ENCODE data around the gene SLC19A1.

SLC19A1 gene

GRCh38 chr21:45513741-45514310, 28.4 kb downstream of the SLC19A1 start:
- Histone ChIP-seq H3K36me3 (ENCODE audit: insufficient read depth, low read length) (peaks cover 10% of the 10 kb centered on the region), H3K27ac (ENCODE audit: low read depth, low read length) (no peak overlapping the region)

GRCh38 chr21:45513003-45513717, 29.1 kb downstream of the SLC19A1 start:
- Histone ChIP-seq H2AFZ (ENCODE audit: low read length, unreplicated experiment) (no peak overlapping the region), H3K4me1 (ENCODE audit: control insufficient read depth, insufficient read depth, low read length, unreplicated experiment) (no peaks in the 10 kb centered on the region), H3K27ac (ENCODE audit: low read depth, low read length) (no peak overlapping the region), H3K36me3 (ENCODE audit: insufficient read depth, low read length) (peaks cover 3% of the 10 kb centered on the region), H3K27me3 (ENCODE audit: insufficient read depth, low read length) (no peaks in the 10 kb centered on the region), H3K4me3 (ENCODE audit: low read depth, low read length) (no peak overlapping the region), H3K79me2 (ENCODE audit: control insufficient read depth, insufficient read depth, low read length, unreplicated experiment) (no peaks in the 10 kb centered on the region)

More at GRCh38 chr21:45513741-45514310, 28.4 kb downstream of the SLC19A1 start:
- no peaks in the 10 kb centered on the region for H3K4me1 ChIP-seq (ENCODE audit: control insufficient read depth, insufficient read depth, low read length, unreplicated experiment)
- H3K4me3 ChIP-seq (ENCODE audit: low read depth, low read length), result no peak overlapping the region
- H3K27me3 ChIP-seq (ENCODE audit: insufficient read depth, low read length), result no peaks in the 10 kb centered on the region
- no peaks in the 10 kb centered on the region for H3K79me2 ChIP-seq (ENCODE audit: control insufficient read depth, insufficient read depth, low read length, unreplicated experiment)
- H2AFZ ChIP-seq (ENCODE audit: low read length, unreplicated experiment), result no peak overlapping the region

GRCh38 chr21:45512626-45513002, 29.6 kb downstream of the SLC19A1 start:
- no peak overlapping the region for H2AFZ ChIP-seq (ENCODE audit: low read length, unreplicated experiment)
- no peaks in the 10 kb centered on the region for H3K27me3 ChIP-seq (ENCODE audit: insufficient read depth, low read length)
- H3K79me2 ChIP-seq (ENCODE audit: control insufficient read depth, insufficient read depth, low read length, unreplicated experiment), result no peaks in the 10 kb centered on the region
- no peak overlapping the region for H3K27ac ChIP-seq (ENCODE audit: low read depth, low read length)
- H3K4me1 ChIP-seq (ENCODE audit: control insufficient read depth, insufficient read depth, low read length, unreplicated experiment), result no peaks in the 10 kb centered on the region
- H3K36me3 ChIP-seq (ENCODE audit: insufficient read depth, low read length), result no peaks in the 10 kb centered on the region
- H3K4me3 ChIP-seq (ENCODE audit: low read depth, low read length), result no peak overlapping the region

GRCh38 chr21:45511661-45512431, 30.4 kb downstream of the SLC19A1 start:
- no peak overlapping the region for H3K4me3 ChIP-seq (ENCODE audit: low read depth, low read length)
- H3K36me3 ChIP-seq (ENCODE audit: insufficient read depth, low read length), result no peaks in the 10 kb centered on the region
- no peaks in the 10 kb centered on the region for H3K27me3 ChIP-seq (ENCODE audit: insufficient read depth, low read length)
- no peak overlapping the region for H2AFZ ChIP-seq (ENCODE audit: low read length, unreplicated experiment)
- H3K79me2 ChIP-seq (ENCODE audit: control insufficient read depth, insufficient read depth, low read length, unreplicated experiment), result no peaks in the 10 kb centered on the region
- H3K4me1 ChIP-seq (ENCODE audit: control insufficient read depth, insufficient read depth, low read length, unreplicated experiment), result no peaks in the 10 kb centered on the region
- no peak overlapping the region for H3K27ac ChIP-seq (ENCODE audit: low read depth, low read length)

GRCh38 chr21:45511007-45511406, 31.2 kb downstream of the SLC19A1 start:
- Histone ChIP-seq H3K4me1 (ENCODE audit: control insufficient read depth, insufficient read depth, low read length, unreplicated experiment) (no peaks in the 10 kb centered on the region), H2AFZ (ENCODE audit: low read length, unreplicated experiment) (no peak overlapping the region), H3K27ac (ENCODE audit: low read depth, low read length) (no peak overlapping the region), H3K4me3 (ENCODE audit: low read depth, low read length) (no peak overlapping the region), H3K79me2 (ENCODE audit: control insufficient read depth, insufficient read depth, low read length, unreplicated experiment) (no peaks in the 10 kb centered on the region), H3K36me3 (ENCODE audit: insufficient read depth, low read length) (no peaks in the 10 kb centered on the region), H3K27me3 (ENCODE audit: insufficient read depth, low read length) (no peaks in the 10 kb centered on the region)

- H3K27ac ChIP-seq (ENCODE audit: low read depth, low read length), result no peak overlapping the region
- H2AFZ ChIP-seq (ENCODE audit: low read length, unreplicated experiment), result no peak overlapping the region
- no peaks in the 10 kb centered on the region for H3K4me1 ChIP-seq (ENCODE audit: control insufficient read depth, insufficient read depth, low read length, unreplicated experiment)
- no peaks in the 10 kb centered on the region for H3K79me2 ChIP-seq (ENCODE audit: control insufficient read depth, insufficient read depth, low read length, unreplicated experiment)
- H3K27me3 ChIP-seq (ENCODE audit: insufficient read depth, low read length), result no peaks in the 10 kb centered on the region
- H3K4me3 ChIP-seq (ENCODE audit: low read depth, low read length), result no peak overlapping the region
- no peaks in the 10 kb centered on the region for H3K36me3 ChIP-seq (ENCODE audit: insufficient read depth, low read length)
Observed at GRCh38 chr21:45510466-45510955, 31.7 kb downstream of the SLC19A1 start.

GRCh38 chr21:45509566-45510465, 32.4 kb downstream of the SLC19A1 start:
- Histone ChIP-seq H3K79me2 (ENCODE audit: control insufficient read depth, insufficient read depth, low read length, unreplicated experiment) (no peaks in the 10 kb centered on the region), H3K4me3 (ENCODE audit: low read depth, low read length) (no peak overlapping the region), H3K36me3 (ENCODE audit: insufficient read depth, low read length) (no peaks in the 10 kb centered on the region), H3K27ac (ENCODE audit: low read depth, low read length) (no peak overlapping the region), H2AFZ (ENCODE audit: low read length, unreplicated experiment) (no peak overlapping the region), H3K27me3 (ENCODE audit: insufficient read depth, low read length) (no peaks in the 10 kb centered on the region), H3K4me1 (ENCODE audit: control insufficient read depth, insufficient read depth, low read length, unreplicated experiment) (no peaks in the 10 kb centered on the region)

- Histone ChIP-seq H3K79me2 (ENCODE audit: control insufficient read depth, insufficient read depth, low read length, unreplicated experiment) (no peaks in the 10 kb centered on the region), H3K4me3 (ENCODE audit: low read depth, low read length) (no peak overlapping the region), H2AFZ (ENCODE audit: low read length, unreplicated experiment) (no peak overlapping the region), H3K4me1 (ENCODE audit: control insufficient read depth, insufficient read depth, low read length, unreplicated experiment) (no peaks in the 10 kb centered on the region), H3K27me3 (ENCODE audit: insufficient read depth, low read length) (no peaks in the 10 kb centered on the region), H3K36me3 (ENCODE audit: insufficient read depth, low read length) (no peaks in the 10 kb centered on the region), H3K27ac (ENCODE audit: low read depth, low read length) (no peak overlapping the region)
Observed at GRCh38 chr21:45508607-45509565, 33.4 kb downstream of the SLC19A1 start.

- Histone ChIP-seq H3K27me3 (ENCODE audit: insufficient read depth, low read length) (no peaks in the 10 kb centered on the region), H2AFZ (ENCODE audit: low read length, unreplicated experiment) (no peak overlapping the region), H3K4me1 (ENCODE audit: control insufficient read depth, insufficient read depth, low read length, unreplicated experiment) (no peaks in the 10 kb centered on the region), H3K27ac (ENCODE audit: low read depth, low read length) (no peak overlapping the region), H3K4me3 (ENCODE audit: low read depth, low read length) (no peak overlapping the region), H3K79me2 (ENCODE audit: control insufficient read depth, insufficient read depth, low read length, unreplicated experiment) (no peaks in the 10 kb centered on the region), H3K36me3 (ENCODE audit: insufficient read depth, low read length) (no peaks in the 10 kb centered on the region)
Observed at GRCh38 chr21:45507888-45508508, 34.2 kb downstream of the SLC19A1 start.

All from ACC112 (cell line).